ENCODE measurements around the gene OR5H6.

Gene OR5H6

GRCh38 chr3:98269846-98270245, 5.8 kb downstream of the OR5H6 start:
- H3K4me1 ChIP-seq (ENCODE audit: control insufficient read depth, insufficient read depth, low read length), result no peaks in the 10 kb centered on the region
- no peak overlapping the region for H3K4me3 ChIP-seq (ENCODE audit: low read length)
- no peaks in the 10 kb centered on the region for H3K36me3 ChIP-seq (ENCODE audit: insufficient read depth, low read length)
- no peak overlapping the region for H3K9ac ChIP-seq (ENCODE audit: low read depth, low read length)
- H3K4me2 ChIP-seq (ENCODE audit: low read length), result no peak overlapping the region
- no peaks in the 10 kb centered on the region for H3K27me3 ChIP-seq (ENCODE audit: control insufficient read depth, insufficient read depth, low read length)
- no peaks in the 10 kb centered on the region for H3K9me3 ChIP-seq (replicated peaks; ENCODE audit: low read length)

- H3K9me3 ChIP-seq (replicated peaks; ENCODE audit: low read length), result no peaks in the 10 kb centered on the region
- no peaks in the 10 kb centered on the region for H3K4me1 ChIP-seq (ENCODE audit: control insufficient read depth, insufficient read depth, low read length)
- no peak overlapping the region for H3K4me3 ChIP-seq (ENCODE audit: low read length)
- no peak overlapping the region for H3K4me2 ChIP-seq (ENCODE audit: low read length)
- no peaks in the 10 kb centered on the region for H3K27me3 ChIP-seq (ENCODE audit: control insufficient read depth, insufficient read depth, low read length)
- H3K36me3 ChIP-seq (ENCODE audit: insufficient read depth, low read length), result no peaks in the 10 kb centered on the region
- no peak overlapping the region for H3K9ac ChIP-seq (ENCODE audit: low read depth, low read length)
Measured at GRCh38 chr3:98272126-98272525, 8.1 kb downstream of the OR5H6 start.

- H3K9me3 ChIP-seq (replicated peaks; ENCODE audit: low read length), result no peaks in the 10 kb centered on the region
- H3K4me3 ChIP-seq (ENCODE audit: low read length), result no peak overlapping the region
- no peaks in the 10 kb centered on the region for H3K36me3 ChIP-seq (ENCODE audit: insufficient read depth, low read length)
- H3K9ac ChIP-seq (ENCODE audit: low read depth, low read length), result no peak overlapping the region
- H3K27me3 ChIP-seq (ENCODE audit: control insufficient read depth, insufficient read depth, low read length), result no peaks in the 10 kb centered on the region
- no peak overlapping the region for H3K4me2 ChIP-seq (ENCODE audit: low read length)
- H3K4me1 ChIP-seq (ENCODE audit: control insufficient read depth, insufficient read depth, low read length), result no peaks in the 10 kb centered on the region
Measured at GRCh38 chr3:98274914-98275313, 10.9 kb downstream of the OR5H6 start.

- H3K27me3 ChIP-seq (ENCODE audit: control insufficient read depth, insufficient read depth, low read length), result no peaks in the 10 kb centered on the region
- H3K4me1 ChIP-seq (ENCODE audit: control insufficient read depth, insufficient read depth, low read length), result no peaks in the 10 kb centered on the region
- H3K4me2 ChIP-seq (ENCODE audit: low read length), result no peak within 1 kb of the TSS
- no peak within 1 kb of the TSS for H3K9ac ChIP-seq (ENCODE audit: low read depth, low read length)
- H3K9me3 ChIP-seq (replicated peaks; ENCODE audit: low read length), result no peaks in the 10 kb centered on the region
- no peaks in the 10 kb centered on the region for H3K36me3 ChIP-seq (ENCODE audit: insufficient read depth, low read length)
- H3K4me3 ChIP-seq (ENCODE audit: low read length), result no peak within 1 kb of the TSS
Measured at GRCh38 chr3:98282205-98282604, 18.2 kb downstream of the OR5H6 start, which contains the start of gene OR5H2. TSS of gene OR5H2 (plus strand) at chr3:98282505. CDS start at chr3:98282903, 398 bp downstream.

GRCh38 chr3:98290916-98291315, 26.9 kb downstream of the OR5H6 start:
- Histone ChIP-seq H3K9ac (ENCODE audit: low read depth, low read length) (no peak overlapping the region), H3K27me3 (ENCODE audit: control insufficient read depth, insufficient read depth, low read length) (no peaks in the 10 kb centered on the region), H3K4me3 (ENCODE audit: low read length) (no peak overlapping the region), H3K4me2 (ENCODE audit: low read length) (no peak overlapping the region), H3K36me3 (ENCODE audit: insufficient read depth, low read length) (no peaks in the 10 kb centered on the region), H3K9me3 (replicated peaks; ENCODE audit: low read length) (no peaks in the 10 kb centered on the region), H3K4me1 (ENCODE audit: control insufficient read depth, insufficient read depth, low read length) (no peaks in the 10 kb centered on the region)

- no peaks in the 10 kb centered on the region for H3K36me3 ChIP-seq (ENCODE audit: insufficient read depth, low read length)
- H3K4me2 ChIP-seq (ENCODE audit: low read length), result no peak overlapping the region
- H3K27me3 ChIP-seq (ENCODE audit: control insufficient read depth, insufficient read depth, low read length), result no peaks in the 10 kb centered on the region
- no peak overlapping the region for H3K9ac ChIP-seq (ENCODE audit: low read depth, low read length)
- no peak overlapping the region for H3K4me3 ChIP-seq (ENCODE audit: low read length)
- no peaks in the 10 kb centered on the region for H3K4me1 ChIP-seq (ENCODE audit: control insufficient read depth, insufficient read depth, low read length)
- H3K9me3 ChIP-seq (replicated peaks; ENCODE audit: low read length), result no peaks in the 10 kb centered on the region
Measured at GRCh38 chr3:98291332-98291957, 27.4 kb downstream of the OR5H6 start.
